ENCODE measurements around the gene ITGAD.

GRCh38 chr16:31474773-31475738 is 81.9 kb downstream of the ITGAD start:
- TF ChIP-seq REST (IDR thresholded peaks at IDR 0.05) = no peak
- TF ChIP-seq SMC3 (IDR thresholded peaks at IDR 0.05) = no peak
- no peak for TF ChIP-seq PBX3 (IDR thresholded peaks at IDR 0.05)
- TF ChIP-seq JUNB (IDR thresholded peaks at IDR 0.05) = no peak
- no peak for TF ChIP-seq CHD2 (IDR thresholded peaks at IDR 0.05; ENCODE audit: low read length, partially characterized antibody)
- no peak for TF ChIP-seq CTCF (IDR thresholded peaks at IDR 0.05)
- no peak for TF ChIP-seq MYC (IDR thresholded peaks at IDR 0.05; ENCODE audit: borderline replicate concordance, low read length)
- TF ChIP-seq NR3C1 (IDR thresholded peaks at IDR 0.05) = no peak
- TF ChIP-seq POLR2A (IDR thresholded peaks at IDR 0.05; ENCODE audit: low read length) = no peak
- TF ChIP-seq HMGXB4 (CRISPR knock-in tag; IDR thresholded peaks at IDR 0.05; ENCODE audit: borderline replicate concordance) = no peak
- TF ChIP-seq EP300 (IDR thresholded peaks at IDR 0.05) = no peak
- no peak for TF ChIP-seq RFX5 (IDR thresholded peaks at IDR 0.05)
- no peak for TF ChIP-seq ESRRA (IDR thresholded peaks at IDR 0.05; ENCODE audit: borderline replicate concordance, low read length)
